Measurements from ENCODE around the gene SPATA3. TPM values are rescaled to one million over a fixed set of nuclear protein-coding genes. Genes with fewer than 3 reads are reported as not detected.

Gene SPATA3
- total RNA-seq (2014; rRNA removed; shearing (Covaris generic)) (not detected in 2 replicates), polyA plus RNA-seq (2016; fragmentation: Nextera tagmentation; extraction: Ambion mirVana) (not detected in 2 replicates)
- long read RNA-seq: 0 reads

DNA sequence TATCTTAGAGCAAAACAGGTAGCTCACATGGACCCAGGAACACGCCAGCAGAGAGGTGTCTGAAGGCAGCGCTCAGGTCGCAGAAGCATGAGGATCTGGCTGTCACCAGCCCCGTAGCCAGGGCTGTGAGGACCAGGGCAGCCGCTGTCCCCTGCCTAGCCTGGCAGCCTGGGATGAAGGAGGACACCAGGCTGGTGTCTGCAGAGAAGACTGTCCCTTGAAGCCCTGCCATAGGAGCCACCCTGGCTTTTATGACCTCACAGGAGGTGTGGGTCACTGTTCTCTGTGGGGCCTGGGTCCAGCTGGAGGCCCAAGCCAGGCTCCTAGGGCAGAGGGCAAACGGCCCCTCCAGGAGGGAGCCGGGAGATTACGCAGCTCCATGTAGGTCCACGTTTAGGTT is at the start of gene SPATA3:
Gene SPATA3, plus strand, starts transcription at position 301 of the 400 bp plus-strand sequence. CDS start 113 bp downstream, outside the sequence.
- H3F3A ChIP-seq (replicated peaks; ENCODE audit: low read depth): no peaks in the 10 kb centered on the region
- H3K36me3 Mint-ChIP-seq (ENCODE audit: low read depth): no peaks in the 10 kb centered on the region; the same call in 2 of the 3 replicates
- H4K20me1 ChIP-seq (replicated peaks; ENCODE audit: insufficient read depth): no peaks in the 10 kb centered on the region
- no peak within 1 kb of the TSS for H2AFZ ChIP-seq
- H3K4me3 ChIP-seq: no peak within 1 kb of the TSS
- H3K9me3 Mint-ChIP-seq: peaks cover 2% of the 10 kb centered on the region; the same call in 2 of the 3 replicates
- peaks cover 5% of the 10 kb centered on the region; the same call in 2 of the 3 replicates for H3K4me1 Mint-ChIP-seq
- H3K4me1 ChIP-seq (ENCODE audit: insufficient read depth): no peaks in the 10 kb centered on the region
- no peak within 1 kb of the TSS for H3K27ac Mint-ChIP-seq
- H3K4me3 Mint-ChIP-seq: no peak within 1 kb of the TSS
- H3K79me2 ChIP-seq (replicated peaks; ENCODE audit: insufficient read depth): no peaks in the 10 kb centered on the region
- H3K4me2 ChIP-seq: no peak within 1 kb of the TSS
- H3K27ac ChIP-seq (ENCODE audit: low read depth): no peak within 1 kb of the TSS
- 0 out of 2 replicates have a peak, but pooled peaks cover 8% of the 10 kb centered on the region for H3K27me3 ChIP-seq (ENCODE audit: insufficient read depth)
- DNase-seq (ENCODE audit: low spot score) (no peak), ATAC-seq (no peak)
- 0 out of 2 replicates have a peak, but pooled peaks cover 4% of the 10 kb centered on the region for H3K9me2 ChIP-seq (ENCODE audit: insufficient read depth)
- H3K36me3 ChIP-seq (ENCODE audit: insufficient read depth): no peaks in the 10 kb centered on the region
- H3K27me3 Mint-ChIP-seq (ENCODE audit: insufficient read depth, low read depth, poor library complexity): peaks cover 6% of the 10 kb centered on the region
- TF ChIP-seq, protein P1, sequence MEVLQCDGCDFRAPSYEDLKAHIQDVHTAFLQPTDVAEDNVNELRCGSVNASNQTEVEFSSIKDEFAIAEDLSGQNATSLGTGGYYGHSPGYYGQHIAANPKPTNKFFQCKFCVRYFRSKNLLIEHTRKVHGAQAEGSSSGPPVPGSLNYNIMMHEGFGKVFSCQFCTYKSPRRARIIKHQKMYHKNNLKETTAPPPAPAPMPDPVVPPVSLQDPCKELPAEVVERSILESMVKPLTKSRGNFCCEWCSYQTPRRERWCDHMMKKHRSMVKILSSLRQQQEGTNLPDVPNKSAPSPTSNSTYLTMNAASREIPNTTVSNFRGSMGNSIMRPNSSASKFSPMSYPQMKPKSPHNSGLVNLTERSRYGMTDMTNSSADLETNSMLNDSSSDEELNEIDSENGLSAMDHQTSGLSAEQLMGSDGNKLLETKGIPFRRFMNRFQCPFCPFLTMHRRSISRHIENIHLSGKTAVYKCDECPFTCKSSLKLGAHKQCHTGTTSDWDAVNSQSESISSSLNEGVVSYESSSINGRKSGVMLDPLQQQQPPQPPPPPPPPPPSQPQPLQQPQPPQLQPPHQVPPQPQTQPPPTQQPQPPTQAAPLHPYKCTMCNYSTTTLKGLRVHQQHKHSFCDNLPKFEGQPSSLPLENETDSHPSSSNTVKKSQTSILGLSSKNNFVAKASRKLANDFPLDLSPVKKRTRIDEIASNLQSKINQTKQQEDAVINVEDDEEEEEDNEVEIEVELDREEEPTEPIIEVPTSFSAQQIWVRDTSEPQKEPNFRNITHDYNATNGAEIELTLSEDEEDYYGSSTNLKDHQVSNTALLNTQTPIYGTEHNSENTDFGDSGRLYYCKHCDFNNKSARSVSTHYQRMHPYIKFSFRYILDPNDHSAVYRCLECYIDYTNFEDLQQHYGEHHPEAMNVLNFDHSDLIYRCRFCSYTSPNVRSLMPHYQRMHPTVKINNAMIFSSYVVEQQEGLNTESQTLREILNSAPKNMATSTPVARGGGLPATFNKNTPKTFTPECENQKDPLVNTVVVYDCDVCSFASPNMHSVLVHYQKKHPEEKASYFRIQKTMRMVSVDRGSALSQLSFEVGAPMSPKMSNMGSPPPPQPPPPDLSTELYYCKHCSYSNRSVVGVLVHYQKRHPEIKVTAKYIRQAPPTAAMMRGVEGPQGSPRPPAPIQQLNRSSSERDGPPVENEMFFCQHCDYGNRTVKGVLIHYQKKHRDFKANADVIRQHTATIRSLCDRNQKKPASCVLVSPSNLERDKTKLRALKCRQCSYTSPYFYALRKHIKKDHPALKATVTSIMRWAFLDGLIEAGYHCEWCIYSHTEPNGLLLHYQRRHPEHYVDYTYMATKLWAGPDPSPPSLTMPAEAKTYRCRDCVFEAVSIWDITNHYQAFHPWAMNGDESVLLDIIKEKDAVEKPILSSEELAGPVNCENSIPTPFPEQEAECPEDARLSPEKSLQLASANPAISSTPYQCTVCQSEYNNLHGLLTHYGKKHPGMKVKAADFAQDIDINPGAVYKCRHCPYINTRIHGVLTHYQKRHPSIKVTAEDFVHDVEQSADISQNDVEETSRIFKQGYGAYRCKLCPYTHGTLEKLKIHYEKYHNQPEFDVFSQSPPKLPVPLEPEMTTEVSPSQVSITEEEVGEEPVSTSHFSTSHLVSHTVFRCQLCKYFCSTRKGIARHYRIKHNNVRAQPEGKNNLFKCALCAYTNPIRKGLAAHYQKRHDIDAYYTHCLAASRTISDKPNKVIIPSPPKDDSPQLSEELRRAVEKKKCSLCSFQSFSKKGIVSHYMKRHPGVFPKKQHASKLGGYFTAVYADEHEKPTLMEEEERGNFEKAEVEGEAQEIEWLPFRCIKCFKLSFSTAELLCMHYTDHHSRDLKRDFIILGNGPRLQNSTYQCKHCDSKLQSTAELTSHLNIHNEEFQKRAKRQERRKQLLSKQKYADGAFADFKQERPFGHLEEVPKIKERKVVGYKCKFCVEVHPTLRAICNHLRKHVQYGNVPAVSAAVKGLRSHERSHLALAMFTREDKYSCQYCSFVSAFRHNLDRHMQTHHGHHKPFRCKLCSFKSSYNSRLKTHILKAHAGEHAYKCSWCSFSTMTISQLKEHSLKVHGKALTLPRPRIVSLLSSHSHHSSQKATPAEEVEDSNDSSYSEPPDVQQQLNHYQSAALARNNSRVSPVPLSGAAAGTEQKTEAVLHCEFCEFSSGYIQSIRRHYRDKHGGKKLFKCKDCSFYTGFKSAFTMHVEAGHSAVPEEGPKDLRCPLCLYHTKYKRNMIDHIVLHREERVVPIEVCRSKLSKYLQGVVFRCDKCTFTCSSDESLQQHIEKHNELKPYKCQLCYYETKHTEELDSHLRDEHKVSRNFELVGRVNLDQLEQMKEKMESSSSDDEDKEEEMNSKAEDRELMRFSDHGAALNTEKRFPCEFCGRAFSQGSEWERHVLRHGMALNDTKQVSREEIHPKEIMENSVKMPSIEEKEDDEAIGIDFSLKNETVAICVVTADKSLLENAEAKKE (CRISPR knock-in tag; IDR thresholded peaks at IDR 0.05): no peak
- TF ChIP-seq, protein P2, sequence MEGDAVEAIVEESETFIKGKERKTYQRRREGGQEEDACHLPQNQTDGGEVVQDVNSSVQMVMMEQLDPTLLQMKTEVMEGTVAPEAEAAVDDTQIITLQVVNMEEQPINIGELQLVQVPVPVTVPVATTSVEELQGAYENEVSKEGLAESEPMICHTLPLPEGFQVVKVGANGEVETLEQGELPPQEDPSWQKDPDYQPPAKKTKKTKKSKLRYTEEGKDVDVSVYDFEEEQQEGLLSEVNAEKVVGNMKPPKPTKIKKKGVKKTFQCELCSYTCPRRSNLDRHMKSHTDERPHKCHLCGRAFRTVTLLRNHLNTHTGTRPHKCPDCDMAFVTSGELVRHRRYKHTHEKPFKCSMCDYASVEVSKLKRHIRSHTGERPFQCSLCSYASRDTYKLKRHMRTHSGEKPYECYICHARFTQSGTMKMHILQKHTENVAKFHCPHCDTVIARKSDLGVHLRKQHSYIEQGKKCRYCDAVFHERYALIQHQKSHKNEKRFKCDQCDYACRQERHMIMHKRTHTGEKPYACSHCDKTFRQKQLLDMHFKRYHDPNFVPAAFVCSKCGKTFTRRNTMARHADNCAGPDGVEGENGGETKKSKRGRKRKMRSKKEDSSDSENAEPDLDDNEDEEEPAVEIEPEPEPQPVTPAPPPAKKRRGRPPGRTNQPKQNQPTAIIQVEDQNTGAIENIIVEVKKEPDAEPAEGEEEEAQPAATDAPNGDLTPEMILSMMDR (conservative IDR thresholded peaks at IDR 0.05; ENCODE audit: low read depth in 2 of 2): no peak
- TF ChIP-seq STAT1 (IDR thresholded peaks at IDR 0.05; ENCODE audit: unreplicated experiment): no peak
- TF ChIP-seq ZNF331 (CRISPR knock-in tag; IDR thresholded peaks at IDR 0.05; ENCODE audit: low read depth): no peak
